GM04504 (cell line): ENCODE data around the gene TRUB1.
"Not testable (repeated sequence)": the region's sequence is repeated elsewhere in the genome, so short reads cannot be mapped to it uniquely, and the experiment has no call there.

Experiments used
- DNase-seq: peaks from one replicate; pipeline ENCODE4 v3.0.0-alpha.2; 2012; ENCODE audit warnings: low read depth

Gene TRUB1

GRCh38 chr10:114925587-114926586, 12.1 kb upstream of the TRUB1 start:
- no peak for DNase-seq

- DNase-seq, result no peak
These were observed 9.2 kb upstream of the TRUB1 start for GRCh38 chr10:114928818-114929217.

- DNase-seq, result no peak
These were observed 7.7 kb upstream of the TRUB1 start for GRCh38 chr10:114930320-114930719.

- no peak for DNase-seq
These were observed 6.8 kb upstream of the TRUB1 start for GRCh38 chr10:114931072-114931679.

- no peak for DNase-seq
These were observed 5.8 kb upstream of the TRUB1 start for GRCh38 chr10:114932225-114932624.

GRCh38 chr10:114932945-114933344, 5.0 kb upstream of the TRUB1 start:
- no peak for DNase-seq

GRCh38 chr10:114933588-114933987, 4.4 kb upstream of the TRUB1 start:
- DNase-seq, result no peak

GRCh38 chr10:114933995-114934394, 4.0 kb upstream of the TRUB1 start:
- not testable (repeated sequence) for DNase-seq

- DNase-seq, result no peak
These were observed 830 bp downstream of the TRUB1 start for GRCh38 chr10:114938856-114939193.

GRCh38 chr10:114940735-114941134, 2.7 kb downstream of the TRUB1 start:
- DNase-seq, result no peak

GRCh38 chr10:114943000-114943399, 5.0 kb downstream of the TRUB1 start:
- no peak for DNase-seq

GRCh38 chr10:114953047-114953446, 15.1 kb downstream of the TRUB1 start:
- DNase-seq, result no peak

- no peak for DNase-seq
These were observed 18.0 kb downstream of the TRUB1 start for GRCh38 chr10:114955984-114956383.

- DNase-seq, result no peak
These were observed 18.5 kb downstream of the TRUB1 start for GRCh38 chr10:114956466-114956865.

GRCh38 chr10:114957122-114957521, 19.1 kb downstream of the TRUB1 start:
- DNase-seq, result no peak

- no peak for DNase-seq
These were observed 19.7 kb downstream of the TRUB1 start for GRCh38 chr10:114957673-114958072.

- no peak for DNase-seq
These were observed 24.4 kb downstream of the TRUB1 start for GRCh38 chr10:114962441-114962840.

- no peak for DNase-seq
These were observed 25.9 kb downstream of the TRUB1 start for GRCh38 chr10:114963908-114964307.

- DNase-seq, result no peak
These were observed 29.1 kb downstream of the TRUB1 start for GRCh38 chr10:114967071-114967470.

GRCh38 chr10:114970515-114970914, 32.5 kb downstream of the TRUB1 start:
- DNase-seq, result no peak

- no peak for DNase-seq
These were observed 35.3 kb downstream of the TRUB1 start for GRCh38 chr10:114973306-114973705.

- DNase-seq, result no peak
These were observed 36.0 kb downstream of the TRUB1 start for GRCh38 chr10:114973997-114974396.

- no peak for DNase-seq
These were observed 36.6 kb downstream of the TRUB1 start for GRCh38 chr10:114974625-114975024.
